ENCODE results near the gene CHMP2A.
"Not testable (repeated sequence)": the region's sequence is repeated elsewhere in the genome, so short reads cannot be mapped to it uniquely, and the experiment has no call there.

- not testable (repeated sequence) for TF ChIP-seq EZH2phosphoT487 (conservative IDR thresholded peaks at IDR 0.05; ENCODE audit: low read length); CTCF (IDR thresholded peaks at IDR 0.05; ENCODE audit: insufficient read depth, low read length, poor library complexity, severe bottlenecking)
These were observed 12.1 kb downstream of the CHMP2A start for GRCh38 chr19:58542641-58543372.

All from SU-DHL-6 (cell line).